Muscle of arm (tissue), 14 donors: ENCODE results near the gene ADAM33. TPM values are rescaled to one million over a fixed set of nuclear protein-coding genes. Genes with fewer than 3 reads are reported as not detected.

Experiments used
- DNase-seq: peaks from one replicate; pipeline ENCODE4 v3.0.0-alpha.2; 2013
- long read RNA-seq, 11 donors: transcript quantifications; one replicate each; lab custom pipeline, GENCODE V29; 2026
- polyA plus RNA-seq, 12 donors: library from polyadenylated mRNA; unstranded; fragments of 120-200 nt; gene quantifications; one replicate each; pipeline ENCODE4 v1.2.1, GENCODE V29; 2013; ENCODE audit not compliant: insufficient read length in 12 of 12

Gene ADAM33, protein sequence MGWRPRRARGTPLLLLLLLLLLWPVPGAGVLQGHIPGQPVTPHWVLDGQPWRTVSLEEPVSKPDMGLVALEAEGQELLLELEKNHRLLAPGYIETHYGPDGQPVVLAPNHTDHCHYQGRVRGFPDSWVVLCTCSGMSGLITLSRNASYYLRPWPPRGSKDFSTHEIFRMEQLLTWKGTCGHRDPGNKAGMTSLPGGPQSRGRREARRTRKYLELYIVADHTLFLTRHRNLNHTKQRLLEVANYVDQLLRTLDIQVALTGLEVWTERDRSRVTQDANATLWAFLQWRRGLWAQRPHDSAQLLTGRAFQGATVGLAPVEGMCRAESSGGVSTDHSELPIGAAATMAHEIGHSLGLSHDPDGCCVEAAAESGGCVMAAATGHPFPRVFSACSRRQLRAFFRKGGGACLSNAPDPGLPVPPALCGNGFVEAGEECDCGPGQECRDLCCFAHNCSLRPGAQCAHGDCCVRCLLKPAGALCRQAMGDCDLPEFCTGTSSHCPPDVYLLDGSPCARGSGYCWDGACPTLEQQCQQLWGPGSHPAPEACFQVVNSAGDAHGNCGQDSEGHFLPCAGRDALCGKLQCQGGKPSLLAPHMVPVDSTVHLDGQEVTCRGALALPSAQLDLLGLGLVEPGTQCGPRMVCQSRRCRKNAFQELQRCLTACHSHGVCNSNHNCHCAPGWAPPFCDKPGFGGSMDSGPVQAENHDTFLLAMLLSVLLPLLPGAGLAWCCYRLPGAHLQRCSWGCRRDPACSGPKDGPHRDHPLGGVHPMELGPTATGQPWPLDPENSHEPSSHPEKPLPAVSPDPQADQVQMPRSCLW
- polyA plus RNA-seq = 10 to 100 TPM in 11 of 12 donors, not detected in 1; 34.7 to 99.4 (median 59.6) TPM
- long read RNA-seq, donor 1, partial matches to known transcripts = 5 of 7 reads
- long read RNA-seq, donor 1, other reads (novel, unspliced or antisense) = 0 of 7 reads
- long read RNA-seq, donor 2, partial matches to known transcripts = 0 of 3 reads
- long read RNA-seq, donor 2, other reads (novel, unspliced or antisense) = 0 of 3 reads
- long read RNA-seq, donor 3, partial matches to known transcripts = 0 of 3 reads
- long read RNA-seq, donor 3, other reads (novel, unspliced or antisense) = 0 of 3 reads
- long read RNA-seq, donor 4 = 0 reads
- long read RNA-seq, donor 5, partial matches to known transcripts = 0 of 2 reads
- long read RNA-seq, donor 5, other reads (novel, unspliced or antisense) = 0 of 2 reads
- long read RNA-seq, donor 6 = 0 reads
- long read RNA-seq, donor 7 = 0 reads
- long read RNA-seq, donor 8, partial matches to known transcripts = 5 of 7 reads
- long read RNA-seq, donor 8, other reads (novel, unspliced or antisense) = 0 of 7 reads
- long read RNA-seq, donor 9, partial matches to known transcripts = 0 of 1 reads
- long read RNA-seq, donor 9, other reads (novel, unspliced or antisense) = 0 of 1 reads
- long read RNA-seq, donor 10 = 0 reads
- long read RNA-seq, donor 11 = 0 reads

- DNase-seq = no peak
These were observed at the start of gene ADAM33 for GRCh38 chr20:3681931-3682781. TSS of gene ADAM33 (minus strand) at chr20:3682010. CDS start at chr20:3682004, 6 bp downstream.

DNA sequence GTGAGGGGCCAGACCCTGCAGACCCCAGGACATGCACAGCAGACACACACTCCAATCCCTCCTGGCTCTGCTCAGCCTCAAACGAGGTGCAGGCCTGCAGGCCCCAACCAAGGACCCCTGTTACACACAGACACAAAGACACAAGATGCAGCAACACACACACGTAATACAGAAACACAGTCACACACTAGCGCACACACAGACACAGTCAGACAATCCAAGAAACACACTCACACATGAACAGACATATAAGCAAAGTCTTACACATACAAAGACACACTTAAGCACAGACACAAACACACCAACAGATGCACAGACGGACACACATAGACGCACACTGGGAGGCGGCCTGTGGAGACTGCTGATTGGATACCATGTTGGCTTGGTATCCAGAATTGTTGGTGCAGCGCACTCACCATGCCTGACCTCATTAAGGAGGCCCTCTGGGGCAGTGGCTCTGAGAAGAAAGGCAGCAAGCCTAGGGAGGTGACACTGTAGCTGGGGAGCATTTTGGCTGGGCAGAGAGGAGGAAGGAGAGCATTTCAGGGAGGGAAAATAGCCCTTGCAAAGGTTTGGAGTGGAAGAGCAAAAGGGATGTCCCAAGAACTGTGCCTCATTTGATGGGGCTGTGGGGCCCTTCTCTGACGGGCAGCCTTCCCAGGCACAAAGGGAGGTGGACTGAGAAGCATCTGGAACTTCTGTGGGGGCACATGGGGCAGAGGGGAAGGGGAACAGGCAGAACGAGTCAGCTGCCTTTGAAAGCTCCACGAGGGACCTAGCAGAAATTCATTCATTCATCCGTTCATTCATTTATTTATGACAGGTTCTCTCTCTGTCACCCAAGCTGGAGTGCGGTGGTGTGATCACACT is 49.2 kb upstream of the ADAM33 start:
- no peak for DNase-seq

GRCh38 chr20:3729811-3730540 is 48.2 kb upstream of the ADAM33 start:
- DNase-seq = no peak

DNA sequence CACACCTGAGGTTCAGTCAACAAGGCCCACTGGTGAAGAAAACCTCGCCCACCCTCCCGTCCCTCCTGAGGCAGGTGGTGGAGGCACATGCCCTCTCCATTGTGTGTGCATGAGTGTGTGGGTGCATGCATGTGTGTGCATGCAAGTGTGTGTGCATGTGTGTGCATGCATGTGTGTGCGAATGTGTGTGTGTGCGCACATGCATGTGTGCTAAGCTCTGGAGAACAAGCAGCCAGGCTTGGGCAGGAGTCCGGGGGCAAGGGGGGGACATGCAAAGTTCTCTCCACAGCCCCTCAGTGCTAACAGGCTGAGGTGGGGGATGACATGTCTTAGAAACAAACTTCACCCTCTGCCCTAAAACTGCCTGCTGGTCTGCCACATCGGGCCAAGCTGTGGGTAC is 47.6 kb upstream of the ADAM33 start:
- DNase-seq = no peak

DNA sequence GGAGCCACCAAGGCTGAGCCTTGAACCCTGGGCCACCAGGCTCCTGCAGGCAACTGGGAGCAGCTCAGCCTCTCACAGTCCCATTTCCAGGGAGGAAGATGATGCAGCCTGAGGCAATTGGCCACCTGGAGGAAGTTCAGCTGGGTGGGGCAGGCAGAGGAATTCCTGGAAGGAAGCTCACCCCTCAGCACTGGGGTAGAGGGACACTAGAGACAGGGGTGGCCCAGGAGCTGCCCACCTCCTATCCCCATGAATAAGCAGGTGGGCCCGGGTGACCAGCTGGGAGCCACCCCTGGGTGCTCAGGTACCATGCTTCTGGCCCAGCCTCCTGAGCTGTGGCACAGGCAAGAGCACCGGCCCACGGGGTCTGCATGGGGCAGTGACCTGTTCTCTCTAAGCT is 47.1 kb upstream of the ADAM33 start:
- no peak for DNase-seq

DNA sequence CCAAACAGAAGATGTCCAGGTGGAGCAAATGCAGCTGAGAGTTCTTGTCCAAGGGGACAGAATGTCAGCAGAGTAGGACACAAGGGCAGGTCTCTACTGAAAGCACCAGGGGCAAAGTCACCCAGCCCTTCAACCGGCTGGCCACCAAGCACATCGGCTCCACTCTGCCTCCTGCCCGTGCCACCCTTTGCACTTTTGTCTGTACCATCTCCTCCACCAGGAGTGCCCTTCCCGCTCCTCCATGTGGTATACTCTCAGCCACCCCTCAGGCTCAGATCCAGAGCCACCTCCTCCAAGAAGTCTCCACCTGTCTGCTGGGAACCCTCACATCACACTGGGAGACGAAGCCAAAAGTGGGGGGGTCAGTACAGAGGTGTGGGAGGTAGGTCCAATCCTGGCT is 46.5 kb upstream of the ADAM33 start:
- DNase-seq = no peak

GRCh38 chr20:3727401-3728021 is 45.7 kb upstream of the ADAM33 start:
- DNase-seq = peak; percentile 49

DNA sequence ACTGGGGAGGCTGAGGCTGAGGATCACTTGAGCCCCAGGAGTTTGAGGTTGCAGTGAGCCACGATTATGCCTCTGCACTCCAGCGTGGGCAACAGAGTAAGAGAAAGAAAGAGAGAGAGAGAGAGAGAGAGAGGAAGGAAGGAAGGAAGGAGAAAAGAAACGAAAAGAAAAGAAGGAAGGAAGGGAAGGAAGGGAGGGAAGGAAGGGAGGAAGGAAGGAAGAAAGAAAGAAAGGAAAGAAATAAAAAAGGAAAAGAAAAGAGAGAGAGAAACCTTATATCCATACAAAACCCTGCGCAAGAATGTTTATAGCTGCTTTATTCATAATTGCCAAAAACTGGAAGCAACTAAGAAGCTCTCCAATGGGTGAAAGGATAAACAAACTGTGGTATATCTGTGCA is 42.5 kb upstream of the ADAM33 start:
- DNase-seq = no peak

GRCh38 chr20:3723284-3723683 is 41.5 kb upstream of the ADAM33 start:
- no peak for DNase-seq

- DNase-seq = no peak
These were observed 40.1 kb upstream of the ADAM33 start for GRCh38 chr20:3721912-3722311.

DNA sequence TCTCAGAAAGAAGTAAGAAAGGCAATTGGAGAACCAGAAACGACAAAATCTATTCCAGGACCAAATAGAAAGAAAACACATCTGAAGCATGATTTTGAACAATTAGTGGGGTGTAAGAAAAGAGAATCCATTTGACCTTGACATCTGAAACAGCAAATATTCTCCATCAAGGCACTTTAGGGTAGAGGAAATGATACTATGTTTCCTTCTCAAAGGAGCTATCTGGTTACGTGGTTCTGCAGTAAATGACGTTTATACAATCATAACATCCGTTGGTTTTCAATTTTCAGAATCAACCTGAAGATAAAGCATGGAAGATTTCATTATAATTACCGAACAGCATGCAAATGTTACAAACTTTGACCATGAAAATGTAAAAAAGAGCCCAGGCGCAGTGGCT is 38.8 kb upstream of the ADAM33 start:
- no peak for DNase-seq

- no peak for DNase-seq
These were observed 38.3 kb upstream of the ADAM33 start for GRCh38 chr20:3720068-3720467.

DNA sequence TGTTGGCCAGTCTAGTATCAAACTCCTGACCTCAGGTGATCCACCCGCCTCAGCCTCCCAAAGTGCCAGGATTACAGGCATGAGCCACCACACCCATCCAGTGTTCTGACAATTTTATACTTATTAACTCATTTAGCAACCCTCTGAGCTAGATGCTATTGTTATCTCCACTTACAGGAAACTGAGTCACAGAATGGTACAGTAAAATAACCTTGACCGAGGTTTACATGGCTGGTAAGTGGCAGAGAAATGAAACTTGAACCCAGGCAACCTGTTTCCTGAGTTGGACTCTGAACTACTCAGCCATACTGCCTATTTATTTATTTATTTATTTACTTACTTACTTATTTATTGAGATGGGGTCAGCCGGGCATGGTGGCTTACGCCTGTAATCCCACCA is 37.2 kb upstream of the ADAM33 start:
- DNase-seq = no peak

GRCh38 chr20:3716195-3716834 is 34.5 kb upstream of the ADAM33 start:
- DNase-seq = no peak

GRCh38 chr20:3714092-3714491 is 32.3 kb upstream of the ADAM33 start:
- DNase-seq = no peak

DNA sequence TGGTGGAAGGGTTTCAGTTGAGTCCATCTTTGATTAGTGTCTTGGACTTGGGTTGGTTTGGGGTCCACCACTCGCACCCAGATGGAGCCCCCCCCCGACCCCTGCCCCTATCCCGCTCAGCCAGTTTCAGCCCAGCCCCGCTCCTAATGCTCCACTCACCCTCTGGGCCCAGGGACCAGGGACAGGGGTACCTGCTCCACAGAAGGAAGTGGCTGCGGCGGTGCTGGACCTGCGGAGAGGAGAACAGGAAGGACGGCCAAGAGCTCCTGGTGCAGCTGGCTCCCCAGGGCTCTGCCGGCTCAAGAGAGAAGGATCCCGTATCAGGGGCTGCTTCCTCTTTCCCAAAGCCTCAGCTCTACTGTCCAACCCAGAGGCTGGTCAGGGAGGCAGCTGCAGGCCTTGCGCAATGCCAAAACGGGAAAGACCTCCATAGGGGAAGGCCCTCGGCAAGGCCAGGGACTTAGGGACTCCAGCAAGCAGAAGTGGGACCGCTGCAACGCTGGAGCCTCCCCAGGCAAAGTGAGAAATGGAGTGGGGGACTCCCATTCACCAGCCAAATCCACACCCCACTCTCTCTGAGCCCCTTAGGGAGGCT is 30.6 kb upstream of the ADAM33 start, which contains the start of gene SIGLEC1:
Gene SIGLEC1 (minus strand): TSS at position 322 of the 595 bp plus-strand sequence. CDS start 5,472 bp downstream, outside the sequence.
- DNase-seq = no peak

DNA sequence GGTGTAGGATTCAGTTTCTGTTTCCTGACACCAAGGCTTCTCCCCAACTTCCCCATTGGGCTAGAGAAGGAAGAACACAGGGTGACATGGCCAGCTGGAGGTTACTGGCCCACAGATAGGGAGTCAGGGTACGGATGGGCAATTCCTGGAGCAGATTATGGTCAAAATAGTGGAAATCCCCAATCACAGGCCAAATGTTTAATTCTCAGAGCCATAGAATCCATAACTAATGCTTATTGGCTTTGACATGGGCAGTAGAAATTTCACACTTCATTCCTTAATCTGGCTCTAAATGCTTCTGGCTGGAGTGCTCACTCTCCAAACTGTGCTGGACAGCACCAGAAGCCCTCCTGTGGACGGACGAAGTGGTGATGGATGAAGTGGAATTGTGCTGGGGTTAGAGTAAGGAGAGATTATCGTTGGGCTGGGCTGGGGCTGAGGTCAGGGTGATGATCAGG is 29.7 kb upstream of the ADAM33 start:
- DNase-seq = no peak
